GM23338 (cell line): ENCODE results near the gene IGSF10. TPM values are rescaled to one million over a fixed set of nuclear protein-coding genes. Genes with fewer than 3 reads are reported as not detected.
A peak's percentile ranks its signal among the peaks of the same experiment; 100 is the strongest.

ENCODE experiments used
- ATAC-seq: fragments of 200-7000 bp; cut with Tn5 transposase; 3 replicates; pipeline ENCODE4 v1.9.1; 2020
- DNase-seq: peaks from one replicate; pipeline ENCODE4 v3.0.0-alpha.2; 2015; ENCODE audit warnings: low spot score
- H2AFZ ChIP-seq: fragments of 200-600 bp; sonication (generic); 2 replicates; pipeline ENCODE4 v1.8.0; 2016; ENCODE audit warnings: antibody characterized with exemption, mild to moderate bottlenecking, moderate library complexity
- H3F3A ChIP-seq: fragments of 200-600 bp; sonication (generic); replicated peaks from 2 replicates; pipeline ENCODE4 v1.8.0; 2017; ENCODE audit warnings: antibody characterized with exemption, mixed run types, low read depth
- H3K27ac ChIP-seq: fragments of 200-600 bp; sonication (generic); 2 replicates; pipeline ENCODE4 v1.6.1; 2016; ENCODE audit warnings: low read depth
- H3K27me3 ChIP-seq: fragments of 200-600 bp; sonication (generic); 2 replicates; pipeline ENCODE4 v1.8.0; 2016; ENCODE audit warnings: mild to moderate bottlenecking, mixed run types, moderate library complexity; ENCODE audit not compliant: insufficient read depth
- H3K36me3 ChIP-seq: fragments of 200-600 bp; sonication (generic); 2 replicates; pipeline ENCODE4 v1.8.0; 2016; ENCODE audit warnings: mild to moderate bottlenecking; ENCODE audit not compliant: insufficient read depth
- H3K4me1 ChIP-seq: fragments of 200-600 bp; sonication (generic); 2 replicates; pipeline ENCODE4 v1.8.0; 2016; ENCODE audit warnings: mild to moderate bottlenecking, moderate library complexity; ENCODE audit not compliant: insufficient read depth
- H3K4me2 ChIP-seq: fragments of 200-600 bp; sonication (generic); 2 replicates; pipeline ENCODE4 v1.7.1; 2017; ENCODE audit warnings: mixed run types
- H3K4me3 ChIP-seq: fragments of 200-600 bp; sonication (generic); 2 replicates; pipeline ENCODE4 v1.6.1; 2016; ENCODE audit warnings: mixed run types
- H3K79me2 ChIP-seq: fragments of 200-600 bp; sonication (generic); replicated peaks from 2 replicates; pipeline ENCODE4 v1.8.0; 2017; ENCODE audit warnings: mild to moderate bottlenecking; ENCODE audit not compliant: insufficient read depth
- H3K9me2 ChIP-seq: fragments of 200-600 bp; sonication (generic); 2 replicates; pipeline ENCODE4 v1.8.0; 2017; ENCODE audit not compliant: insufficient read depth
- H4K20me1 ChIP-seq: fragments of 200-600 bp; sonication (generic); replicated peaks from 2 replicates; pipeline ENCODE4 v1.8.0; 2017; ENCODE audit warnings: mild to moderate bottlenecking; ENCODE audit not compliant: insufficient read depth
- H3K27ac Mint-ChIP-seq: 2 replicates; pipeline ENCODE4 v1.8.0; 2020; ENCODE audit warnings: inconsistent platforms, mild to moderate bottlenecking, moderate library complexity, mixed read lengths
- H3K27me3 Mint-ChIP-seq: 3 replicates; pipeline ENCODE4 v1.8.0; 2022; ENCODE audit warnings: low read depth, mild to moderate bottlenecking, moderate library complexity, mixed read lengths, inconsistent platforms; ENCODE audit not compliant: insufficient read depth, poor library complexity
- H3K36me3 Mint-ChIP-seq: 3 replicates; pipeline ENCODE4 v1.8.0; 2021; ENCODE audit warnings: low read depth, mild to moderate bottlenecking, inconsistent platforms, moderate library complexity, mixed read lengths
- H3K4me1 Mint-ChIP-seq: 3 replicates; pipeline ENCODE4 v1.8.0; 2020; ENCODE audit warnings: mild to moderate bottlenecking, inconsistent platforms, mixed read lengths
- H3K4me3 Mint-ChIP-seq: 3 replicates; pipeline ENCODE4 v1.8.0; 2021; ENCODE audit warnings: moderate library complexity, mild to moderate bottlenecking, inconsistent platforms, mixed read lengths
- H3K9me3 Mint-ChIP-seq: 3 replicates; pipeline ENCODE4 v1.8.0; 2020; ENCODE audit warnings: moderate library complexity, mild to moderate bottlenecking, inconsistent platforms, mixed read lengths
- EZH2phosphoT487 ChIP-seq: fragments of 200-600 bp; sonication (generic); IDR thresholded peaks from one replicate; pipeline ENCODE4 v1.8.1; 2018; ENCODE audit warnings: antibody characterized with exemption; ENCODE audit not compliant: unreplicated experiment
- REST ChIP-seq: IDR thresholded peaks from one replicate; pipeline ENCODE4 v1.6.1; 2018; ENCODE audit warnings: antibody characterized with exemption; ENCODE audit not compliant: unreplicated experiment
- ZNF114 ChIP-seq: fragments of 250-450 bp; sonication (Bioruptor Pico); IDR thresholded peaks from 2 replicates; pipeline ENCODE4 v1.5.0; 2020; ENCODE audit warnings: mild to moderate bottlenecking, moderate library complexity
- ZNF331 ChIP-seq: fragments of 250-450 bp; sonication (Bioruptor Pico); IDR thresholded peaks from 2 replicates; pipeline ENCODE4 v1.5.0; 2020; ENCODE audit warnings: low read depth, mild to moderate bottlenecking, moderate library complexity
- polyA plus RNA-seq: library from polyadenylated mRNA; unstranded; fragments of >200 nt; fragmentation: Nextera tagmentation; extraction: Ambion mirVana; gene quantifications from 2 replicates; pipeline ENCODE4 v1.2.1, GENCODE V29; 2016
- total RNA-seq: library from RNA; depleted of rRNA; stranded (reverse); fragments of >200 nt; shearing (Covaris generic); gene quantifications from 2 replicates; pipeline ENCODE4 v1.2.3, GENCODE V29; 2014

IGSF10 gene
- total and polyA plus RNA-seq, 2 experiments from 2014 or later = 0.50 to 0.94 TPM

- Mint-ChIP-seq H3K4me1 (peaks cover 41% of the 10 kb centered on the region), H3K27me3 (no peaks in the 10 kb centered on the region), H3K27ac (peak overlapping the region; percentile 39; the same call in 1 of the 2 replicates), H3K36me3 (peaks cover 16% of the 10 kb centered on the region; the same call in 2 of the 3 replicates), H3K4me3 (no peak overlapping the region), H3K9me3 (no peaks in the 10 kb centered on the region)
- Histone ChIP-seq H3K27me3 (no peaks in the 10 kb centered on the region), H3K79me2 (no peaks in the 10 kb centered on the region), H3K4me2 (no peak overlapping the region), H3K36me3 (no peaks in the 10 kb centered on the region), H2AFZ (no peak overlapping the region), H3K4me1 (peaks cover 26% of the 10 kb centered on the region), H3K4me3 (no peak overlapping the region), H3K27ac (no peak overlapping the region), H4K20me1 (no peaks in the 10 kb centered on the region), H3F3A (no peaks in the 10 kb centered on the region), H3K9me2 (no peaks in the 10 kb centered on the region)
- no peak for DNase-seq
- no peak for TF ChIP-seq REST
- ATAC-seq = no peak
Measured at GRCh38 chr3:151434151-151434890, 26.5 kb downstream of the IGSF10 start.

- Histone ChIP-seq H2AFZ (no peak overlapping the region), H3K4me2 (no peak overlapping the region), H3K4me3 (no peak overlapping the region), H3K4me1 (peaks cover 26% of the 10 kb centered on the region), H3K79me2 (no peaks in the 10 kb centered on the region), H4K20me1 (no peaks in the 10 kb centered on the region), H3F3A (no peaks in the 10 kb centered on the region), H3K27me3 (no peaks in the 10 kb centered on the region), H3K27ac (no peak overlapping the region), H3K36me3 (no peaks in the 10 kb centered on the region), H3K9me2 (no peaks in the 10 kb centered on the region)
- Mint-ChIP-seq H3K27me3 (no peaks in the 10 kb centered on the region), H3K4me3 (no peak overlapping the region), H3K36me3 (peaks cover 16% of the 10 kb centered on the region; the same call in 2 of the 3 replicates), H3K9me3 (no peaks in the 10 kb centered on the region; the same call in 2 of the 3 replicates), H3K27ac (no peak overlapping the region), H3K4me1 (peaks cover 46% of the 10 kb centered on the region)
- no peak for ATAC-seq
- no peak for DNase-seq
- no peak for TF ChIP-seq EZH2phosphoT487
Measured at GRCh38 chr3:151432616-151433372, 28.1 kb downstream of the IGSF10 start.

- H3K9me3 Mint-ChIP-seq = no peaks in the 10 kb centered on the region; the same call in 2 of the 3 replicates
- H2AFZ ChIP-seq = no peak overlapping the region
Measured at GRCh38 chr3:151431940-151432339, 28.9 kb downstream of the IGSF10 start.

More at GRCh38 chr3:151431940-151432339, 28.9 kb downstream of the IGSF10 start:
- H3K27me3 Mint-ChIP-seq = no peaks in the 10 kb centered on the region
- H3K4me1 Mint-ChIP-seq = peaks cover 46% of the 10 kb centered on the region
- H3K4me3 ChIP-seq = no peak overlapping the region
- no peak overlapping the region for H3K27ac Mint-ChIP-seq
- peaks cover 16% of the 10 kb centered on the region; the same call in 2 of the 3 replicates for H3K36me3 Mint-ChIP-seq
- no peaks in the 10 kb centered on the region for H4K20me1 ChIP-seq
- H3K36me3 ChIP-seq = no peaks in the 10 kb centered on the region
- no peak for TF ChIP-seq ZNF331
- TF ChIP-seq ZNF114 (CRISPR knock-in tag) = no peak
- no peak overlapping the region for H3K4me2 ChIP-seq
- no peak for DNase-seq
- no peaks in the 10 kb centered on the region for H3K9me2 ChIP-seq
- no peak overlapping the region for H3K27ac ChIP-seq
- no peaks in the 10 kb centered on the region for H3K79me2 ChIP-seq
- H3K4me3 Mint-ChIP-seq = no peak overlapping the region
- no peak for ATAC-seq
- peaks cover 26% of the 10 kb centered on the region for H3K4me1 ChIP-seq
- H3K27me3 ChIP-seq = no peaks in the 10 kb centered on the region
- H3F3A ChIP-seq = no peaks in the 10 kb centered on the region
